Measurements from ENCODE around the gene MARCKS. TPM values are rescaled to one million over a fixed set of nuclear protein-coding genes. Genes with fewer than 3 reads are reported as not detected.
A peak's percentile ranks its signal among the peaks of the same experiment; 100 is the strongest.

MARCKS gene
- total RNA-seq (2013; cell fraction: nucleolus; rRNA removed) = 82.3 and 93.5 TPM in 2 replicates
- total RNA-seq (2014; rRNA removed) = 117 and 126 TPM in 2 replicates
- total RNA-seq (2014; rRNA removed; fragmentation: Illumina TruSeq; extraction: Trizol) = 66.9 and 69.3 TPM in 2 replicates
- total RNA-seq (2021) = 164 and 172 TPM in 2 replicates
- 21.0 TPM for polyA plus RNA-seq (2011; ENCODE audit: low read depth)
- polyA plus RNA-seq (2011; rRNA removed) = 133 and 179 TPM in 2 replicates
- polyA plus RNA-seq (2011; cell fraction: cytosol; rRNA removed) = 34.8 and 36.8 TPM in 2 replicates
- 35.8 and 51.3 TPM in 2 replicates for polyA plus RNA-seq (2011; cell fraction: nucleus; rRNA removed)
- 63.3 and 74.6 TPM in 2 replicates for polyA plus RNA-seq (2012)
- polyA plus RNA-seq (2014; fragmentation: Illumina TruSeq; extraction: Trizol) = 57.9 and 75.6 TPM in 2 replicates
- 100 to 1,000 TPM in 1 of 2 experiments, 10 to 100 TPM in 1; 80.6 to 134 TPM for polyA plus RNA-seq (2014; fragmentation: Nextera tagmentation; extraction: Ambion mirVana)
- 68.4 and 78.4 TPM in 2 replicates for polyA plus RNA-seq (2014; rRNA removed)
- polyA plus RNA-seq (2016; fragmentation: Nextera tagmentation; extraction: Ambion mirVana) = 10 to 100 TPM; 29.0 to 42.6 TPM
- 36.7 and 43.4 TPM in 2 replicates for polyA minus RNA-seq (2011; rRNA and poly(A)+ RNA removed)
- polyA minus RNA-seq (2011; cell fraction: cytosol; rRNA and poly(A)+ RNA removed) = 43.2 and 45.2 TPM in 2 replicates
- polyA minus RNA-seq (2011; cell fraction: nucleus; rRNA and poly(A)+ RNA removed) = 28.7 and 43.7 TPM in 2 replicates
- Bru-seq, nascent RNA = percentile 99 among the genes with signal in this experiment
- percentile 100 among the genes with signal in this experiment for BruChase-seq, experiment 1, labeled RNA remaining after a 6-hour chase
- percentile 100 among the genes with signal in this experiment for BruChase-seq, experiment 2, labeled RNA remaining after a 2-hour chase
- long read RNA-seq, experiment 1, full-length matches to known transcripts = 4 of 28 reads
- long read RNA-seq, experiment 1, partial matches to known transcripts = 0 of 28 reads
- long read RNA-seq, experiment 1, other reads (novel, unspliced or antisense) = 24 of 28 reads
- long read RNA-seq, experiment 2, partial matches to known transcripts = 43 of 60 reads
- long read RNA-seq, experiment 2, other reads (novel, unspliced or antisense) = 17 of 60 reads

- ATAC-seq = peak; percentile 60
- TF ChIP-seq CHD2 (IDR thresholded peaks at IDR 0.05; ENCODE audit: borderline replicate concordance, low read depth, low read length) = peak; percentile 40; the same call in 1 of the 2 replicates
- no peak for TF ChIP-seq DPF2 (IDR thresholded peaks at IDR 0.05)
- peak; percentile 50; the same call in 1 of the 2 replicates for TF ChIP-seq TARDBP (IDR thresholded peaks at IDR 0.05; ENCODE audit: borderline replicate concordance)
- TF ChIP-seq RUNX3 (IDR thresholded peaks at IDR 0.05; ENCODE audit: low read length) = peak; percentile 39; the same call in 1 of the 2 replicates
- TF ChIP-seq IKZF1 (conservative IDR thresholded peaks at IDR 0.05) = no peak; the same call in 1 of the 2 replicates
- 0 out of 3 replicates have a peak, but pooled peaks have one; percentile 25 for TF ChIP-seq POU2F2 (IDR thresholded peaks at IDR 0.05; ENCODE audit: borderline replicate concordance, low read depth, low read length)
- TF ChIP-seq MLLT1 (IDR thresholded peaks at IDR 0.05) = peak; percentile 76; the same call in 1 of the 2 replicates
- TF ChIP-seq ATF3 (IDR thresholded peaks at IDR 0.05; ENCODE audit: borderline replicate concordance, extremely low read depth, low read depth, low read length) = no peak
- peak; percentile 78; the same call in 1 of the 2 replicates for TF ChIP-seq NBN (IDR thresholded peaks at IDR 0.05)
- TF ChIP-seq BHLHE40 (IDR thresholded peaks at IDR 0.05; ENCODE audit: borderline replicate concordance in 1 of 2, low read depth in 2 of 2, low read length in 1 of 2) = peak in 1 of 2 experiments; percentile 31; a peak in 1 of 4 replicates
- TF ChIP-seq CREM (IDR thresholded peaks at IDR 0.05; ENCODE audit: low read depth) = peak; percentile 40
These were observed at the start of gene MARCKS for GRCh38 chr6:113856625-113857555. MARCKS (plus strand) TSS chr6:113857345; CDS start chr6:113857746, 401 bp downstream.

More at GRCh38 chr6:113856625-113857555, at the start of gene MARCKS:
- ChIA-PET POLR2A (interaction anchor here (1.3 to 2.3 kb wide), 9 partner anchors 17 to 550 kb away, joined by 3 to 24 read pairs (median 10); no protein-coding TSS in a partner anchor), CTCF (interaction anchor here (0.6 to 2.9 kb wide), 8 partner anchors 23 to 550 kb away, joined by 3 to 17 read pairs (median 4); no protein-coding TSS in a partner anchor), RAD21 (ENCODE audit: unreplicated experiment) (interaction anchor here (1.5 to 2.3 kb wide), 6 partner anchors 48 to 229 kb away, joined by 5 to 25 read pairs (median 9); no protein-coding TSS in a partner anchor), SMC1A (ENCODE audit: uncharacterized antibody, unreplicated experiment) (interaction anchor here (1.0 to 3.6 kb wide), 8 partner anchors 18 to 550 kb away, joined by 3 to 41 read pairs (median 6); no protein-coding TSS in a partner anchor)
- no peaks in the 10 kb centered on the region; a peak in 1 of 4 replicates for H3K27me3 ChIP-seq (replicated peaks in 1 of 2; ENCODE audit: control insufficient read depth in 2 of 2, insufficient read depth in 2 of 2, low read length in 1 of 2)
- H3K4me3 ChIP-seq = peak within 1 kb of the TSS; percentile 89
- no peaks in the 10 kb centered on the region; the same call in 1 of the 2 replicates for H4K20me1 ChIP-seq (ENCODE audit: control insufficient read depth, insufficient read depth)
- H3K4me1 ChIP-seq (ENCODE audit: control insufficient read depth, insufficient read depth, low read length) = peaks cover 5% of the 10 kb centered on the region
- no TSS peak for BruUV-seq (replicated peaks)
- peaks cover 63% of the 10 kb centered on the region for H3K79me2 ChIP-seq (ENCODE audit: control insufficient read depth, insufficient read depth, low read length)
- H2AFZ ChIP-seq (ENCODE audit: control insufficient read depth, low read depth, low read length) = peak within 1 kb of the TSS; percentile 90
- in situ Hi-C loops (cut with MboI) = loop anchor here (5.0 kb wide), 2 partner anchors 225 to 550 kb away; no protein-coding TSS in a partner anchor
- DNase-seq (ENCODE audit: low read depth, low spot score) (no peak), FAIRE-seq (no peak)
- H3K36me3 ChIP-seq (ENCODE audit: control insufficient read depth in 2 of 2, insufficient read depth in 2 of 2, low read length in 1 of 2) = peaks cover 0 to 3% of the 10 kb centered on the region in 2 experiments; a peak in 2 of 4 replicates
- under 1% methylated on average over 49 of the region's 49 CpGs for WGBS (ENCODE audit: insufficient coverage, insufficient replicate concordance, low lambda C conversion rate, missing lambda C conversion rate)
- peak within 1 kb of the TSS; percentile 99 for H3K4me2 ChIP-seq (ENCODE audit: control insufficient read depth, insufficient read depth)
- intact Hi-C loops (cut with micrococcal nuclease; ENCODE audit: unreplicated experiment) = loop anchor here (2.0 to 5.0 kb wide), 4 partner anchors 168 to 1075 kb away; no protein-coding TSS in a partner anchor
- peak within 1 kb of the TSS; percentile 94 for H3K27ac ChIP-seq (ENCODE audit: control insufficient read depth, insufficient read depth)
- no peaks in the 10 kb centered on the region for H3K9me3 ChIP-seq (replicated peaks; ENCODE audit: control insufficient read depth, insufficient read depth, low read length)
- peak within 1 kb of the TSS; percentile 100 for H3K9ac ChIP-seq (ENCODE audit: control insufficient read depth, insufficient read depth, low read length)
